HCT116 (cell line): ENCODE data around the gene ZIC4. TPM values are rescaled to one million over a fixed set of nuclear protein-coding genes. Genes with fewer than 3 reads are reported as not detected.

Experiments used
- ATAC-seq: fragments of 200-7000 bp; cut with Tn5 transposase; 2 replicates; pipeline ENCODE4 v1.9.1; 2020; ENCODE audit warnings: mild to moderate bottlenecking, moderate library complexity
- BruUV-seq: library from RNA; stranded (reverse); fragments of 400-500 nt; replicated peaks from 2 replicates; lab custom pipeline; 2021; lab: Mats Ljungman, UMichigan
- CTCF ChIA-PET: fragments of 300-600 bp; sonication (Branson Sonifier 250); formaldehyde crosslinking; loops from one replicate; lab custom pipeline; 2021; ENCODE audit warnings: antibody characterized with exemption; lab: Charles Lee
- POLR2A ChIA-PET: fragments of 300-600, 350-600 bp; sonication (Branson Sonifier 250); formaldehyde crosslinking; loops from one replicate; lab custom pipeline; 2021; ENCODE audit warnings: antibody characterized with exemption; lab: Charles Lee
- RAD21 ChIA-PET, 2 experiments: fragments of 300-600 bp; sonication (Branson Sonifier 250); formaldehyde crosslinking; loops; one replicate each; lab custom pipeline; 2023; ENCODE audit warnings: low total read pairs in 2 of 2; ENCODE audit not compliant: uncharacterized antibody in 2 of 2, unreplicated experiment in 2 of 2, low non-redundant PET in 1 of 2; lab: Charles Lee
- DNase-seq: peaks from one replicate; pipeline ENCODE4 v3.0.0-alpha.2; 2010; ENCODE audit warnings: low read depth, low spot score
- H2AFZ ChIP-seq: fragments of 200-600 bp; shearing (Covaris generic), sonication (generic); 2 replicates; pipeline ENCODE4 v1.6.1; 2017; ENCODE audit warnings: low read depth, mixed run types, mixed read lengths, antibody characterized with exemption, low read length; ENCODE audit not compliant: poor library complexity, severe bottlenecking
- H3K27ac ChIP-seq: 2 replicates; pipeline ENCODE4 v1.5.1; 2012; ENCODE audit warnings: low read depth, low read length
- H3K27me3 ChIP-seq: fragments of 200-600 bp; sonication (generic); 2 replicates; pipeline ENCODE4 v1.6.1; 2016; ENCODE audit warnings: mixed run types, low read length, mixed read lengths; ENCODE audit not compliant: insufficient read depth
- H3K36me3 ChIP-seq, 2 experiments: fragments of 200-500 bp in 1 of 2; fragments of 200-600 bp in 1 of 2; sonication (Bioruptor generic) in 1 of 2; sonication (generic) in 1 of 2; 2 replicates each; pipeline versions ENCODE4 v1.5.1 to v1.6.1; 2014 to 2016; ENCODE audit warnings: low read length in 2 of 2, inconsistent platforms in 1 of 2, mixed read lengths in 1 of 2, mixed run types in 1 of 2; ENCODE audit not compliant: insufficient read depth in 2 of 2, control insufficient read depth in 1 of 2
- H3K4me1 ChIP-seq, 2 experiments: fragments of 200-600 bp in 1 of 2; sonication (generic) in 1 of 2; 2 replicates each; pipeline versions ENCODE4 v1.5.1 to v1.6.1; 2012 to 2017; ENCODE audit warnings: low read length in 2 of 2, inconsistent platforms in 1 of 2, mild to moderate bottlenecking in 1 of 2, mixed read lengths in 1 of 2, mixed run types in 1 of 2, moderate library complexity in 1 of 2; ENCODE audit not compliant: insufficient read depth in 2 of 2, control insufficient read depth in 1 of 2
- H3K4me2 ChIP-seq: fragments of 200-600 bp; sonication (generic); 2 replicates; pipeline ENCODE4 v1.6.1; 2017; ENCODE audit warnings: mixed run types, low read length, mixed read lengths
- H3K4me3 ChIP-seq, 2 experiments: fragments of 200-600 bp in 1 of 2; sonication (generic) in 1 of 2; replicated peaks in 1 of 2; 2 replicates each; pipeline ENCODE4 v1.5.1; 2011 to 2016; ENCODE audit warnings: low read length in 2 of 2, control low read depth in 1 of 2, low read depth in 1 of 2, mild to moderate bottlenecking in 1 of 2, mixed read lengths in 1 of 2, mixed run types in 1 of 2
- H3K79me2 ChIP-seq: fragments of 200-600 bp; sonication (generic); 2 replicates; pipeline ENCODE4 v1.6.1; 2017; ENCODE audit warnings: mild to moderate bottlenecking, mixed run types, low read length, moderate library complexity, mixed read lengths; ENCODE audit not compliant: insufficient read depth
- H3K9ac ChIP-seq: fragments of 200-600 bp; sonication (generic); 2 replicates; pipeline ENCODE4 v1.6.1; 2016; ENCODE audit warnings: low read length, mixed read lengths
- H3K9me2 ChIP-seq: fragments of 200-600 bp; sonication (generic), shearing (Covaris generic); 2 replicates; pipeline ENCODE4 v1.6.1; 2017; ENCODE audit warnings: mixed run types, mild to moderate bottlenecking, moderate library complexity; ENCODE audit not compliant: insufficient read depth
- H3K9me3 ChIP-seq, 2 experiments: fragments of 200-500 bp in 1 of 2; fragments of 200-600 bp in 1 of 2; sonication (Bioruptor generic) in 1 of 2; sonication (generic) in 1 of 2; 2 replicates each; pipeline ENCODE4 v1.6.1; 2014 to 2017; ENCODE audit warnings: low read length in 2 of 2, mixed read lengths in 2 of 2, inconsistent platforms in 1 of 2, low read depth in 1 of 2, mild to moderate bottlenecking in 1 of 2, mixed run types in 1 of 2, moderate library complexity in 1 of 2; ENCODE audit not compliant: control insufficient read depth in 1 of 2, insufficient read depth in 1 of 2
- H4K20me1 ChIP-seq: fragments of 200-600 bp; sonication (generic), shearing (Covaris generic); 2 replicates; pipeline ENCODE4 v1.6.1; 2017; ENCODE audit warnings: mixed run types, mild to moderate bottlenecking, moderate library complexity; ENCODE audit not compliant: insufficient read depth
- CBX3 ChIP-seq: IDR thresholded peaks from 2 replicates; pipeline ENCODE4 v1.6.1; 2012; ENCODE audit warnings: low read depth
- CEBPB ChIP-seq: IDR thresholded peaks from 2 replicates; pipeline ENCODE4 v1.6.1; 2012; ENCODE audit warnings: low read depth
- ELF1 ChIP-seq: IDR thresholded peaks from 2 replicates; pipeline ENCODE4 v1.6.1; 2012; ENCODE audit warnings: low read depth, borderline replicate concordance
- EZH2phosphoT487 ChIP-seq: fragments of 200-600 bp; IDR thresholded peaks from 2 replicates; pipeline ENCODE4 v1.6.1; 2018; ENCODE audit warnings: antibody characterized with exemption, borderline replicate concordance
- FOSL1 ChIP-seq: IDR thresholded peaks from 2 replicates; pipeline ENCODE4 v1.6.1; 2012; ENCODE audit warnings: low read depth
- JUND ChIP-seq: IDR thresholded peaks from 2 replicates; pipeline ENCODE4 v1.6.1; 2012
- POLR2A ChIP-seq: IDR thresholded peaks from 2 replicates; pipeline ENCODE4 v1.7.0; 2011; ENCODE audit warnings: borderline replicate concordance; ENCODE audit not compliant: insufficient read depth, insufficient read length; ENCODE audit errors: extremely low read depth
- RAD21 ChIP-seq: IDR thresholded peaks from 2 replicates; pipeline ENCODE4 v1.6.1; 2012; ENCODE audit warnings: low read depth, mild to moderate bottlenecking
- SIN3A ChIP-seq: IDR thresholded peaks from 2 replicates; pipeline ENCODE4 v1.6.1; 2012; ENCODE audit warnings: low read depth
- SP1 ChIP-seq: IDR thresholded peaks from 2 replicates; pipeline ENCODE4 v1.6.1; 2012; ENCODE audit warnings: low read depth
- SRF ChIP-seq: IDR thresholded peaks from 2 replicates; pipeline ENCODE4 v1.6.1; 2012; ENCODE audit warnings: low read depth
- ZFX ChIP-seq: fragments of 450-650 bp; IDR thresholded peaks from 2 replicates; pipeline ENCODE4 v1.6.1; 2017
- ZNF274 ChIP-seq: fragments of 200-500 bp; sonication (Bioruptor generic); IDR thresholded peaks from 2 replicates; pipeline ENCODE4 v1.6.1; 2014; ENCODE audit warnings: mild to moderate bottlenecking, low read depth, low read length, inconsistent platforms
- intact Hi-C: fragments of 100-400 bp; cut with micrococcal nuclease; formaldehyde crosslinking; loops from 2 replicates; pipeline ENCODE4 v1.10.0; 2022
- total RNA-seq: library from RNA; stranded (reverse); gene quantifications from one replicate; pipeline ENCODE4 v1.2.1, GENCODE V29; 2021; ENCODE audit not compliant: unreplicated experiment
- TF ChIP-seq, protein P1 (sequence below): IDR thresholded peaks from 2 replicates; pipeline ENCODE4 v1.6.1; 2012
- TF ChIP-seq, protein P2 (sequence below), 3 experiments: fragments of 200-600 bp in 1 of 3; sonication (generic) in 1 of 3; IDR thresholded peaks in 2 of 3; conservative IDR thresholded peaks in 1 of 3; 2 replicates each; pipeline ENCODE4 v1.5.1; 2012 to 2017; ENCODE audit warnings: low read depth in 2 of 3, low read length in 2 of 3, antibody characterized with exemption in 1 of 3, borderline replicate concordance in 1 of 3, control low read depth in 1 of 3, mild to moderate bottlenecking in 1 of 3, mixed read lengths in 1 of 3, mixed run types in 1 of 3, moderate library complexity in 1 of 3; ENCODE audit not compliant: insufficient read depth in 1 of 3
- TF ChIP-seq, protein P3 (sequence below): IDR thresholded peaks from 2 replicates; pipeline ENCODE4 v1.6.1; 2011; ENCODE audit warnings: mild to moderate bottlenecking, low read length, moderate library complexity; ENCODE audit not compliant: insufficient replicate concordance; ENCODE audit errors: extremely low read depth
- TF ChIP-seq, protein P4 (sequence below): IDR thresholded peaks from 2 replicates; pipeline ENCODE4 v1.6.1; 2012

The ZIC4 gene
- total RNA-seq, 1 experiment from 2014 or later = not detected

DNA sequence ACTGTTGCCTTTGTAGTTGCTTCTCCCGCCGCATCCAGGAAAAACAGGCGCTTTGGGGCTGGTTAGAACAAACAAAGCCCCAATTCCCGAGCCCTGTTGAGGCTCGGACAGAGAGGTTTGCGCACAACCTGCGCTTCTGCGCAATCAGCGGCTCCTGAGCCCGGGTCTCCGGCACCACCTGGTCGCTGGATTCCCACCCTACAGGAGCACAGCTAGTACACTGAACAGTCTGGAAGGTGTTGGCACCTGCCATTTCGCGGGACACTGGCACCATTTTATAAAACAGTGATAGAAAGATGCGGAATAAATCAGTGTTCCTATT is 13.8 kb downstream of the ZIC4 start:
- H3K4me3 ChIP-seq = no peak overlapping the region
- RAD21 ChIA-PET = no interaction called here
- no peaks in the 10 kb centered on the region for H3K27me3 ChIP-seq
- H2AFZ ChIP-seq = no peak overlapping the region
- POLR2A ChIA-PET = no interaction called here
- H3K4me2 ChIP-seq = no peak overlapping the region
- ATAC-seq (no peak), DNase-seq (no peak)
- no TSS peak for BruUV-seq
- no peaks in the 10 kb centered on the region for H3K9me3 ChIP-seq
- no peaks in the 10 kb centered on the region for H3K79me2 ChIP-seq
- H3K9me2 ChIP-seq = no peaks in the 10 kb centered on the region
- no peaks in the 10 kb centered on the region for H3K36me3 ChIP-seq
- CTCF ChIA-PET = no interaction called here
- no peak overlapping the region for H3K27ac ChIP-seq
- H4K20me1 ChIP-seq = no peaks in the 10 kb centered on the region
- TF ChIP-seq EZH2phosphoT487 (no peak), RAD21 (no peak), CEBPB (no peak), ZNF274 (no peak), SIN3A (no peak), ZFX (no peak), CBX3 (no peak), SP1 (no peak), ELF1 (no peak), JUND (no peak), POLR2A (no peak), SRF (no peak), FOSL1 (no peak)
- TF ChIP-seq, protein P1, sequence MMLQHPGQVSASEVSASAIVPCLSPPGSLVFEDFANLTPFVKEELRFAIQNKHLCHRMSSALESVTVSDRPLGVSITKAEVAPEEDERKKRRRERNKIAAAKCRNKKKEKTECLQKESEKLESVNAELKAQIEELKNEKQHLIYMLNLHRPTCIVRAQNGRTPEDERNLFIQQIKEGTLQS = no peak
- TF ChIP-seq, protein P2, sequence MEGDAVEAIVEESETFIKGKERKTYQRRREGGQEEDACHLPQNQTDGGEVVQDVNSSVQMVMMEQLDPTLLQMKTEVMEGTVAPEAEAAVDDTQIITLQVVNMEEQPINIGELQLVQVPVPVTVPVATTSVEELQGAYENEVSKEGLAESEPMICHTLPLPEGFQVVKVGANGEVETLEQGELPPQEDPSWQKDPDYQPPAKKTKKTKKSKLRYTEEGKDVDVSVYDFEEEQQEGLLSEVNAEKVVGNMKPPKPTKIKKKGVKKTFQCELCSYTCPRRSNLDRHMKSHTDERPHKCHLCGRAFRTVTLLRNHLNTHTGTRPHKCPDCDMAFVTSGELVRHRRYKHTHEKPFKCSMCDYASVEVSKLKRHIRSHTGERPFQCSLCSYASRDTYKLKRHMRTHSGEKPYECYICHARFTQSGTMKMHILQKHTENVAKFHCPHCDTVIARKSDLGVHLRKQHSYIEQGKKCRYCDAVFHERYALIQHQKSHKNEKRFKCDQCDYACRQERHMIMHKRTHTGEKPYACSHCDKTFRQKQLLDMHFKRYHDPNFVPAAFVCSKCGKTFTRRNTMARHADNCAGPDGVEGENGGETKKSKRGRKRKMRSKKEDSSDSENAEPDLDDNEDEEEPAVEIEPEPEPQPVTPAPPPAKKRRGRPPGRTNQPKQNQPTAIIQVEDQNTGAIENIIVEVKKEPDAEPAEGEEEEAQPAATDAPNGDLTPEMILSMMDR (IDR thresholded peaks at IDR 0.05 in 2 of 3, conservative IDR thresholded peaks at IDR 0.05 in 1 of 3; ENCODE audit: borderline replicate concordance in 1 of 3, insufficient read depth in 1 of 3, low read depth in 2 of 3, low read length in 2 of 3) = no peak
- TF ChIP-seq, protein P3, sequence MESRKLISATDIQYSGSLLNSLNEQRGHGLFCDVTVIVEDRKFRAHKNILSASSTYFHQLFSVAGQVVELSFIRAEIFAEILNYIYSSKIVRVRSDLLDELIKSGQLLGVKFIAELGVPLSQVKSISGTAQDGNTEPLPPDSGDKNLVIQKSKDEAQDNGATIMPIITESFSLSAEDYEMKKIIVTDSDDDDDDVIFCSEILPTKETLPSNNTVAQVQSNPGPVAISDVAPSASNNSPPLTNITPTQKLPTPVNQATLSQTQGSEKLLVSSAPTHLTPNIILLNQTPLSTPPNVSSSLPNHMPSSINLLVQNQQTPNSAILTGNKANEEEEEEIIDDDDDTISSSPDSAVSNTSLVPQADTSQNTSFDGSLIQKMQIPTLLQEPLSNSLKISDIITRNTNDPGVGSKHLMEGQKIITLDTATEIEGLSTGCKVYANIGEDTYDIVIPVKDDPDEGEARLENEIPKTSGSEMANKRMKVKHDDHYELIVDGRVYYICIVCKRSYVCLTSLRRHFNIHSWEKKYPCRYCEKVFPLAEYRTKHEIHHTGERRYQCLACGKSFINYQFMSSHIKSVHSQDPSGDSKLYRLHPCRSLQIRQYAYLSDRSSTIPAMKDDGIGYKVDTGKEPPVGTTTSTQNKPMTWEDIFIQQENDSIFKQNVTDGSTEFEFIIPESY = no peak
- TF ChIP-seq, protein P4, sequence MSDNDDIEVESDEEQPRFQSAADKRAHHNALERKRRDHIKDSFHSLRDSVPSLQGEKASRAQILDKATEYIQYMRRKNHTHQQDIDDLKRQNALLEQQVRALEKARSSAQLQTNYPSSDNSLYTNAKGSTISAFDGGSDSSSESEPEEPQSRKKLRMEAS = no peak
- no peak overlapping the region for H3K9ac ChIP-seq
- intact Hi-C loops = no loop called here
- H3K4me1 ChIP-seq = no peaks in the 10 kb centered on the region
